Fibroblast of the conjunctiva (primary cell): Measurements from ENCODE around the gene ZG16B.

Source experiments
- DNase-seq: peaks from one replicate; pipeline ENCODE4 v3.0.0-alpha.2; 2010; ENCODE audit warnings: low read depth

ZG16B gene

GRCh38 chr16:2829501-2830354 is at the start of gene ZG16B:
Gene ZG16B (plus strand): TSS chr16:2830303. CDS start chr16:2830442, 139 bp downstream.
- no peak for DNase-seq

GRCh38 chr16:2782583-2783351 is 47.3 kb upstream of the ZG16B start:
- DNase-seq, result no peak

DNA sequence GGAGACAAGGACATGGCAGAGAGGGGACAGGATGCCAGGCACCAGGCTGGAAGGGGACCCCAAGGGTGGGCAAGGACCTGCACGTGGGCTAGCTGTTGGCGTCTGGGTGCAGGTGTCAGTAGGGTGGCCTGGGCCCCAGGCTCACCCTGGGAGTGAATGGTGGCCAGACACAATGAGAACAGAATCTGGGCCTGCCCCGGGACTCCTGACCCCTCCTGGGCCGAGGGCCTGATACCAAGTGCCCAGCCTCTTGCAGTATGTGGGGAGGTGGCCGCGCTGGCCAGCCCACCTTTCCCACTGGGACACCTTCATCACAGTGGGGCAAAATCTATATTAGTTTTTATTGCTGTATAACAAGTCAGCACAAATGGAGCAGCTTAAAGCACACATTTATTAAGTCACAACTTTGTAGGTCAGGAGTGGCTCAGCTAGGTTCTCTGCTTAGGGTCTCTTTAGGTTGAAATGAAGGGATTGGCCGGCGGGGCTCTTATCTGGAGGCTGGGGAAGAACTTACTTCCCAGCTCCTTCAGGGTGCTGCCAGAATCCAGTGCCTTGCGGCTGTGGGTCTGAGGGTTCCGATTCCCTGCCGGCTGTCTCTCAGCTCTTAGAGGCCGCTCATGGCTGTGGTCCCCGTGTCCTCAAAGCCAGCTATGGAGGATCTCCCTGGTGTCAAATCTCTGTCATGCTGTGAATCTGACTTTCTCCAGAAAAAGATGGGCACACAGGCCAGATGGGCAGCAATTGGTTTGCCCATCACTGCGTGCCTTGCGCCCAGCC is 46.3 kb upstream of the ZG16B start:
- DNase-seq, result no peak

- no peak for DNase-seq
These were observed 45.6 kb upstream of the ZG16B start for GRCh38 chr16:2784358-2785100.

- DNase-seq, result no peak
These were observed 44.8 kb upstream of the ZG16B start for GRCh38 chr16:2785101-2785991.

DNA sequence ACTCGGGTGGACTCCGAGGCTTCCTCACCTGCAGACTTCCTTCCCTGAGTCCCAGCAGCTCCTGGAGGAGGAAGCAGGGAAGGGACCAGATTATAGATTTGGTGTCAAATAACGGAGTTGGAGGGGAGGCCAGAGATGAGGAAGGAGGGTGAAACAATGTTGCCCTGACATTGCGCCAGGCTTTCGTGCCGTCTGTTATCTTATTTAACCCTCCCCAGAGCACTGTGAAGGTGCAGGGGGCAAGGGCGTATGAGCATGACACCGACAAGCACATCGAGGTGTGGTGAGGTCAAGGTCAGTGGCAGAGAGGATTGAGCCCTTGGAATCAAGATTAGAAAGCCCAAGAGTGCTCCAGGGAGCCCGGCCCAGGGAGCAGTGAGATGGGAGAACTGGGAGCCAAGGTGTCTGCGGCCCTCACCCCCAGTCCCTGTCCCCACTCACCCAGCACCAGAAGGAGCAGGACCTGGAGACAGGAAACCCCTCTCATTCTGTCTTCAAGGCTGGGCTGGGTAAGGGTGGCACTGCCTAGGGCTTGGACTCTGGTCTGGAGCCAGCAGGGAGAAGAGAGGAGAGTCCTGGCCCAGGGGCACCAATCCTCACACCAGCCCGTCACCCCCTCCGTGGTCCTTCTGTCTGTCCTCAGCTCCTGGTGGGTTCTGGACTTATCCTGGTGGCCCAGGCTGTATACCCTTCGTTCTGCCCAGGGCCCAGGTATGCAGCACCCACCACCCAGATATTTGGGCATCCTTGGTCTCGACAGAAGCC is 43.9 kb upstream of the ZG16B start:
- DNase-seq, result no peak

DNA sequence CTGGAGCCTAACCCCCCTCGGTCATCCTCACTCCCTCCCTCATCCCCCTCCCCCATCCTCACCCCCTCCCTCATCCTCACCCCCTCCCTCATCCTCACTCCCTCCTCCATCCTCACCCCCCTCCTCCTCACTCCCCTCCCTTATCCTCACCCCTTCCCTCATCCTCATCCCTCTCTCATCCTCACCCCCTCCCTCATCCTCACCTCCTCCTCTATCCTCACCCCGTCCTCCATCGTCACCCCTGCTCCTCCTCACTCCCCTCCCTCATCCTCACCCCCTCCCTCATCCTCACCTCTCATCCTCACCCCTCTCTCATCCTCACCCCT is 43.3 kb upstream of the ZG16B start:
- no peak for DNase-seq

GRCh38 chr16:2787406-2787805 is 42.7 kb upstream of the ZG16B start, which contains the start of gene PRSS33:
Gene PRSS33 (minus strand): TSS chr16:2787560. CDS start chr16:2786547, 1,013 bp downstream.
- DNase-seq, result no peak

- DNase-seq, result no peak
These were observed 42.1 kb upstream of the ZG16B start for GRCh38 chr16:2787961-2788360.

DNA sequence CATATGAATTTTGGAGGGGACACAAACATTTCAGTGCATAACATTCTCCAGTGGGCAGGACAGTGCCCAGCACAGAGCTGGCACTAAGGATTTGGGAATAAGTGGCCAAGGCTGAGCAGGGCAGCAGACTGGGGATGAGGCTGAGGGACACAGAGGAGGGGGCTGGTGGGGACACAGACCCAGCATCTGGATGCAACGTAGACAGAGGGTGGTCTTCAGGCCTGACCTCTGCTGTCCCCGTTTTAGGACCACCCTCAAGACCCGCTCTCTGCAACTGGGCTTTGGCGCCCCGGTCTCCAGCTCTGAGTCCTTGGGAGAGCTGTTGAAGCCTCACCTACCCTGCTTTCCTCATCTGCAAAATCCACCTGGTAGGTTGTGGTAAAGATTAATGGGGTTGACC is 39.5 kb upstream of the ZG16B start:
- no peak for DNase-seq

- no peak for DNase-seq
These were observed 38.9 kb upstream of the ZG16B start for GRCh38 chr16:2791174-2791573.

DNA sequence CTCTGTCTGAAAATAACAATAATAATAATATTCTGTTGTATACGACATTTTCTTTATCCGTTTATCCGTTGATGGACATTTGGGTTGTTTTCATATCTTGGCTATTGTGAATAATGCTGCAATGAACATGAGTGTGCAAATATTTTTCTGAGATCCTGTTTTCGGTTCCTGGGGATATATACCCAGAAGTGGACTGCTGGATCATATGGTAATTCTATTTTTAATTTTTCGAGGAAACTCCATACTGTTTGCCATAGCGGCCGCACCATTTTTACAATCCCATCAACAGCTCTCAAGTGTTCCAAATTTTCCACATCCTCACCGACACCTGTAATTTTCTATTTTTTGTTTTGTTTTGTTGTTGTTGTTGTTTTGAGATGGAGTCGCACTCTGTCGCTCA is 37.2 kb upstream of the ZG16B start:
- no peak for DNase-seq

DNA sequence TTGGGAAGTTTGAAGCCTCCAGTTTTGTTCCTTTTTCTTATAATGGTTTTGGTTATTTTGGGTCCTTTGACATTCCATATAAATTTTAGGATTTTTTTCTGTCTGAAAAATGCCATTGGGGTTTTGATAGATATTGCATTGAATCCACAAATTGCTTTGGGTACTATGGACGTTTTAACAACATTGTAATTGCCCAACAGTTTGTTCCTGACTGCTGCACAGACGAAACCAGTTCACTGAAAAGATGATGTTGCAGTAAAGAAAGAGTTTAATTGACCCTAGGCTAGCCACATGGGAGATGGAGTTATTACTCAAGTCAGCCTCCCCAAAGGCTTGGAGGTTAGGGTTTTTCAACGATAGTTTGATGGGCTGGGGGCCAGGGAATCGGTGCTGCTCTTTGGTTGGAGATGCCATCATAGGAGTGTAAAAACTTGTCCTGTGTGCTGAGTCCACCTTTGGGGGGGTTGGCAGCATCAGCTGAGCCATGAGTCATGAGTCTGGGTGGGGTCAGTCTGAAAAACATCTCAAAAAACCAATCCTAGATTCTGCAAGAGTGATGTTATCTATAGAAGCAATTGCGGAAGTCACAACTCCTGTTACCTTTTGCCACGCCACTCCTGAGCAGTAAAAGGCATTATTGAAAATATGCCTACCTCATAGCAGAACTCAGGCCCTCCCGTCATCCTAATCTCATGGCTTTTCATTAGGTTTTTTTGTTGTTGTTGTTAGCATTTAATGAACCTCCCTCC is 34.5 kb upstream of the ZG16B start:
- no peak for DNase-seq

DNA sequence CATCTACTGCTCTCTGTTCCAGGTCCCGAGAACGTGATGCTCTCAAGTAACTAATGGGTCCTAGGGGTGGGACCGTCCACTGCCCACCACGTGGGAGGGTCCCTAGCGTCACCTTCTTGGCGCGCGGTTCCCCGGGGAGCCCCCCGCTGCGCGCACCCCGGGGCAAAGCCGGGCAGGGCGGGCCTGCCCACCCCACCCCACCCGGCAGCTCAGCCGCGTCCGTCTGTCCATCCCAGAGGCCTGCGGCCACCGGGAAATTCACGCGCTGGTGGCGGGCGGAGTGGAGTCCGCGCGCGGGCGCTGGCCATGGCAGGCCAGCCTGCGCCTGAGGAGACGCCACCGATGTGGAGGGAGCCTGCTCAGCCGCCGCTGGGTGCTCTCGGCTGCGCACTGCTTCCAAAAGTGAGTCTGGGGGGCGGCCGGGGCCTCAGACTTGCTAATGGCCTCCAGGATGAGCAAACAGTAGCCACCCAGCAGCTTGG is 31.3 kb upstream of the ZG16B start:
- no peak for DNase-seq

- no peak for DNase-seq
These were observed 30.8 kb upstream of the ZG16B start for GRCh38 chr16:2799205-2799858.

DNA sequence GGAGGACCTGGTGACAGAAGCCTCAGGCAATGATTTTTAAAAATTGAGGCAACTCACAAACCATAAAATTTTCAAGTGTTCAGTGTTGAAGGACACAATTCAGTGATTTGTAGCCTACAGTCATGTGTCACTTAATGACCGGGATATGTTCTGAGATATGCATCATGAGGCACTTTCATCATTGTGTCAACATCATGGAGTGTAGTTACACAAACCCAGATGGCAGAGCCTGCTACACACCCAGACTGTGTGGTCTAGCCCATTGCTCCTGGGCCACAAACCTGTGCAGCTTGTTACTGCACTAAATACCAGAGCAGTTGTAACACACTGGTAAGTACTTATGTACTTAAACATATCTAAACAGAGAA is 30.3 kb upstream of the ZG16B start:
- no peak for DNase-seq

DNA sequence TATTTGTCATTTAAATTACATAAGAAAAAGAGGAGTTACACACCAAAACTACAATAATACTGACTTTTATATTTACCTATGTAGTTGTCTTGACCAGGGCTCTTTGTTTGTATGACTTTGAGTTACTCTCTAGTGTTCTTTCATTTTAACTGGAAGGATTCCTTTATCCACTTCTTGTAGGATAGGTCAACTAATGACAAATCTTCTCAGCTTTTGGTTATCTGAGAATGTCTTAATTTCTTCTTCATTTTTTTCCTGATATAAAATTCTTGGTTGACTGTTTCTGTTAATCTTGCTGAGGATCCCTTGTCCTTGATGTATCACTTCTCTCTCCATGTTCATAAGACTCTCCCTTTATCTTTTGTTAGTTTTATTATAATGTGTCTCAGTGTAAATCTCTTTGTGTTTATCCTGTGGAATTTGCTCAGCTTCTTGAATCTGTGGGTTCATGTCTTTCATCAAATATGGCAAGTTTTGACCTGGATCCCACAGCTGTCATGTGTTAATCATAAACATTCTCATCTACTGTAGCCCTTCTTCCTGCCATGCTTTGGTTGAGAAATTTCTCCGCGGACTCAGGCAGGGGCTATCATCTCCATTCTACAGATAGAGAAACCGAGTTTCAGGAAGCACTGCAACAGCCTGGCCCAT is 26.4 kb upstream of the ZG16B start:
- no peak for DNase-seq

GRCh38 chr16:2804728-2805127 is 25.4 kb upstream of the ZG16B start:
- no peak for DNase-seq
